GM18520 (cell line): Measurements from ENCODE around the gene GSS.
"Not testable (repeated sequence)": the region's sequence is repeated elsewhere in the genome, so short reads cannot be mapped to it uniquely, and the experiment has no call there.

Source experiments
- ATAC-seq: cut with Tn5 transposase; IDR thresholded peaks from one replicate; pipeline ENCODE4 v1.9.1; 2021; ENCODE audit not compliant: unreplicated experiment

Gene GSS

GRCh38 chr20:34907616-34908469 is 47.8 kb downstream of the GSS start:
- ATAC-seq, result no peak

- ATAC-seq, result no peak
Observed at GRCh38 chr20:34904202-34904621, 51.4 kb downstream of the GSS start.

- ATAC-seq, result not testable (repeated sequence)
Observed at GRCh38 chr20:34898731-34899130, 56.9 kb downstream of the GSS start.

- ATAC-seq, result not testable (repeated sequence)
Observed at GRCh38 chr20:34898129-34898528, 57.5 kb downstream of the GSS start.

- ATAC-seq, result no peak
Observed at GRCh38 chr20:34896086-34896621, 59.5 kb downstream of the GSS start.

GRCh38 chr20:34895465-34895864 is 60.1 kb downstream of the GSS start:
- ATAC-seq, result no peak

- ATAC-seq, result no peak
Observed at GRCh38 chr20:34894723-34895122, 60.9 kb downstream of the GSS start.

GRCh38 chr20:34892671-34893070 is 62.9 kb downstream of the GSS start:
- ATAC-seq, result no peak

- ATAC-seq, result no peak
Observed at GRCh38 chr20:34891166-34892062, 64.2 kb downstream of the GSS start.

- no peak for ATAC-seq
Observed at GRCh38 chr20:34888468-34888867, 67.1 kb downstream of the GSS start.

GRCh38 chr20:34887023-34887422 is 68.6 kb downstream of the GSS start:
- no peak for ATAC-seq

GRCh38 chr20:34886122-34886521 is 69.5 kb downstream of the GSS start:
- ATAC-seq, result no peak

- ATAC-seq, result no peak
Observed at GRCh38 chr20:34884260-34884659, 71.3 kb downstream of the GSS start.

- no peak for ATAC-seq
Observed at GRCh38 chr20:34883809-34884208, 71.8 kb downstream of the GSS start.

- no peak for ATAC-seq
Observed at GRCh38 chr20:34883087-34883688, 72.4 kb downstream of the GSS start.

GRCh38 chr20:34881689-34882088 is 73.9 kb downstream of the GSS start:
- no peak for ATAC-seq

GRCh38 chr20:34880971-34881370 is 74.6 kb downstream of the GSS start:
- not testable (repeated sequence) for ATAC-seq

- ATAC-seq, result no peak
Observed at GRCh38 chr20:34880215-34880850, 75.3 kb downstream of the GSS start.
